NCI-H2227 (cell line): ENCODE measurements around the gene ZNF782.
"Not testable (repeated sequence)": the region's sequence is repeated elsewhere in the genome, so short reads cannot be mapped to it uniquely, and the experiment has no call there.

Source experiments
- DNase-seq: peaks from one replicate; lab custom pipeline; 2025; ENCODE audit not compliant: unreplicated experiment; lab: John Stamatoyannopoulos, UW

The ZNF782 gene

GRCh38 chr9:96853781-96854650, at the start of gene ZNF782:
Gene ZNF782 (minus strand): TSS chr9:96854514. CDS start chr9:96851961, 2,553 bp downstream.
- peak; percentile 95 for DNase-seq

DNA sequence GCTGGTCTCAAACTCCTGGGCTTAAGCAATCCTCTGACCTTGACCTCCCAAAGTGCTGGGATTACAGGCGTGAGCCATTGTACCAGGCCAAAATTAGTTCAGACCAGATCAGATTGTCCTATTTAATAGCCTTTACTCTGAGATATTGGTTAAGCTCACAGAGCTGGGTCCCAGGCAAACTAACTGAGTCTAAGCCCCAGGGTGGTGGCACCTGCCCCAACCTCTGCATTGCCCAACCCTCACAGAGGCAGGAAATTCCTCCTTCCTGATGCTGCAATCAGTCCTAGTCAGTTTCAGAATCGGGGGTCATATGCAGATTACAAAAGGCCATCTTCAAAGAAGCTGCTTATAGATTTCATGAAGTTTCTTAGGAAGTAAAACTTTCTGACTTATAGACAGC, 45.7 kb upstream of the ZNF782 start:
- not testable (repeated sequence) for DNase-seq

- DNase-seq, result no peak
Measured at GRCh38 chr9:96892131-96892530, 37.8 kb upstream of the ZNF782 start.

- no peak for DNase-seq
Measured at GRCh38 chr9:96888591-96888990, 34.3 kb upstream of the ZNF782 start.

- DNase-seq, result no peak
Measured at GRCh38 chr9:96885424-96885823, 31.1 kb upstream of the ZNF782 start.

GRCh38 chr9:96884443-96884842, 30.1 kb upstream of the ZNF782 start:
- DNase-seq, result no peak

DNA sequence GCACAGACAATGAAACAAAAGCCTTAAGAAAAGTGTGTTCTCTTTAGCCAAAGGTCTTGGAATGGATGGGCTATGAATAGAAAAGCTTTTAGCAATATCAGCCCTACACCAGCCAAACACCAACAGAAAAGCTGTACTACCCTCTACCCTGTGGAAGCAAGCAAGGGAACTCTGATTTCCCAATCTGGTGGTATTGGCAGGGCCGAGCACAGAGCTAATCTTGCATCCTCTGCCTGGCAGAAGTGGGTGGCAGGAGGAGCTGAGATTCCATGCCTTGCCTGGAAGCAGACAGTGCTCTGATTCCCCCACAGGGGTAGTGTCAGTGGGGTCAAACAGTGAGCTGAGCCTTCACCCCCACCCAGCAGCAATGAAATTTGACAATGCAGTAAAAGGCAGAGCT, 29.6 kb upstream of the ZNF782 start:
- DNase-seq, result no peak

DNA sequence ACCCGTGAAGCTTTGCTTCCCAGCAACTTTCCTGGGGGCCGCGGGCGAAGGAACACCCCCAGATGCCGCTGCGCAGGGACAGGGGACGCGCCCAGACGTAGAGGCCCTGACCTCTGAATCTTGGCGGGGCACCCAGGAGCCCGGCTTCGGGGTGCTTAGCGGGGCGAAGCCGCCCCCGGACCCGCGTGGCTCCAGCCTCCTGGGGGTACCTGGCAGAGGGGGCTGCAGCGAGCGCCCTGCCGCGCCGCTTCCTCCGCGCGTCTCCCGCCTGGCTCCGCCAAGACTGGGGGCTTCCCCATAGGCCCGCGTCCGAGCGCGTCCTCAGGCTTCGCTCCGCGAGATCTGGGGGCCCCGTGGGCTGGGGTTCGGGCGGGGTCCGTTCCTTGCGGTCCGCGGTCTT, 23.0 kb upstream of the ZNF782 start:
- no peak for DNase-seq

GRCh38 chr9:96875461-96876142, 21.3 kb upstream of the ZNF782 start:
- peak; percentile 92 for DNase-seq

DNA sequence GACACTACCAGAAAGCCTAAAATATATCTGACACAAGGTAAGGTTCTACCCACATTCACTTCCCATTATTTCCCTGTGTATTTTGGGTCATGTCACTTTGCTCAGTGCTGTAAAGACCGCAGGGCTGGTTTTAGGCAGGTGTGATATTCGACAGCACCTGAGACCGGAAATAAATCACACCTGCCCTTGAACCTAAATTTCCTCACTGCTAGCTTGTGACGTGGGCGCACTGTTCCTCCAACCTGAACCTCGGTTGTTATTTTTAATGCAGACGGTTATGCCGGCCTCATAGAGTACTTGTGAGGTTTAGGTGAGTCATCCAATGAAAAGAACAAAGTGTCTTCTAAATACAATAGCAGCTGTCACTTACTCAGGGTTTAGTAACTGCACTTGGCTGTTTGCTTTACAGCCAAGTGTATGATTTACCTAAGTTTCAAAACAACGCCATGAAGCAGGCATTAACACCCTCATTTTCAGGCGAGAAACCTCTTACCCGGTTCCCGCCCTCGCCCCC, 20.7 kb upstream of the ZNF782 start:
- no peak for DNase-seq

DNA sequence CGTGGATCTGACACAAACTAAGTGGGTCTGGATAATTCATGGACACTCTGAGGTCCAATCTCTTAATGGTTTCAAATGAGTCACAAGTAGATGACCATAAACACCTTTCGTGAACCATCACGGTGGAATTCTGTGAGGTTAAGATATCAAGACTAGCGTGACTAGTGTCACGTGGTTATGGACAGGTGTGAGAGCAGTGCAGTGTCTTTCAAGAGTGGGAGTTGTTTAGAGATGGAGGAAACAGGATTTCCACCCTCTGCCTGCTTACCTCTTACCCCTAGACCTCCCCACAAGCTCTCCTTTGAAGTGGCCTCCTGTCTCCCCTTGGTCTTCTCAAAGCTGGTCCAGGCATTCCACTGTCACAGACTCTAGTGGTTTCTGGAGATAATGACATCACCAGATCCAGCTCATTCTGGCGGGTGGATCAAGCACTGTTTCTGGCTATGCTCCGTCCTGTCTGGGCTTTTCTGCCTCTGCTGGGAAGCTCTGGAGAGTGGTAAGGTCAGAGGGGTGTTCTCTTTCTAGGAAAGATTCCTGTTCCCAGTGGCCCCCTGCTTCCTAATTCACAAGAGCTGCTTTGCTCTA, 20.0 kb upstream of the ZNF782 start:
- no peak for DNase-seq

- DNase-seq, result no peak
Measured at GRCh38 chr9:96871176-96871575, 16.9 kb upstream of the ZNF782 start.

- no peak for DNase-seq
Measured at GRCh38 chr9:96868709-96869108, 14.4 kb upstream of the ZNF782 start.

DNA sequence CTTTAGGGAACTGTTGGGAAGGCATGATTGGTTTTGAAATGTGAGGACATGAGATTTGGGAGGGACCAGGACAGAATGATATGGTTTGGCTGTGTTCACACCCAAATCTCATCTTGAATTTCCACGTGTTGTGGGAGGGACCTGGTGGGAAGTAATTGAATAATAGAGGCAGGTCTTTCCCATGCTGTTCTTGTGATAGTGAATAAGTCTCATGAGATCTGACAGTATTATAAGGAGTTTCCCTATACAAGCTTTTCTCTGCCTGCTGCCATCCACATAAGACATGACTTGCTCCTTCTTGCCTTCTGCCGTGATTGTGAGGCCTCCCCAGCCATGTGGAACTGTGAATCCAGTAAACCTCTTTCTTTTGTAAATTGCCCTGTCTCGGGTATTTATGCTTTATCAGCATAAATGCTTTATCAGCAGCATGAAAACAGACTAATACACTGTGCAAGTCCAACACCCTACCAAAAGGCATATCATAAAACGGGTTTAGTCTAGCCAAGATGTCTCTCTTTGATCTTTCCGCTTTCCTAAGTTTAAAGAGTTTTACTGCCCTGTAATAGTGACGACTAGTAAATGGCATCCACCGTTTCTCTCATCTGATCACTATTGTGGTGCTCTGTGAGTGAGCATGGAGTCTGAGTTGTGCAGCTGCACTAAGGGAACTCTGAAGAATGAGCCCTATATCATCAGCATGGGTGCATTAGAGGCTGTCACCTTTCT, 12.9 kb upstream of the ZNF782 start:
- DNase-seq, result no peak

DNA sequence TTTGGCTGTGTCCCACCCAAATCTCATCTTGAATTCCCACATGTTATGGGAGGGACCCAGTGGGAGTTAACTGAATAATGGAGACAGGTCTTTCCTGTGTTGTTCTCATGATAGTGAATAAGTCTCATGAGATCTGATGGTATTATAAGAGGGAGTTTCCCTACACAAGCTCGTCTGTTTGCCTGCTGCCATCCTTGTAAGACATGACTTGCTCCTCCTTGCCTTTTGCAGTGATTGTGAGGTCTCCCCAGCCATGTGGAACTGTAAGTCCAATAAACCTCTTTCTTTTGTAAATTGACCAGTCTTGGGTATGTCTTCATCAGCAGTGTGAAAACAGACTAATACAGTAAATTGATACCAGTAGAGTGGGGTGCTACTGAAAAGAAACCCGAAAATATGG, 10.9 kb upstream of the ZNF782 start:
- DNase-seq, result not testable (repeated sequence)

- DNase-seq, result no peak
Measured at GRCh38 chr9:96859461-96860198, 5.3 kb upstream of the ZNF782 start.

- no peak for DNase-seq
Measured at GRCh38 chr9:96858670-96859069, 4.4 kb upstream of the ZNF782 start.

- DNase-seq, result no peak
Measured at GRCh38 chr9:96858018-96858573, 3.8 kb upstream of the ZNF782 start.

- peak; percentile 71 for DNase-seq
Measured at GRCh38 chr9:96856363-96857286, 2.3 kb upstream of the ZNF782 start.
